ENCODE measurements around the gene TPRA1.

The TPRA1 gene

GRCh38 chr3:127544803-127545201, 45.7 kb downstream of the TPRA1 start:
- Mint-ChIP-seq H3K4me3 (no peak overlapping the region), H3K9me3 (no peaks in the 10 kb centered on the region), H3K36me3 (no peaks in the 10 kb centered on the region), H3K27ac (no peak overlapping the region), H3K4me1 (peaks cover 17% of the 10 kb centered on the region), H3K27me3 (peaks cover 9% of the 10 kb centered on the region)
- no peak for ATAC-seq

- ATAC-seq: peak; percentile 65
- Mint-ChIP-seq H3K4me3 (no peak overlapping the region), H3K4me1 (peaks cover 17% of the 10 kb centered on the region), H3K36me3 (no peaks in the 10 kb centered on the region), H3K9me3 (no peaks in the 10 kb centered on the region), H3K27ac (no peak overlapping the region), H3K27me3 (peaks cover 9% of the 10 kb centered on the region)
Measured at GRCh38 chr3:127544192-127544802, 46.2 kb downstream of the TPRA1 start.

GRCh38 chr3:127543441-127543840, 47.1 kb downstream of the TPRA1 start:
- Mint-ChIP-seq H3K4me3 (no peak overlapping the region), H3K27ac (no peak overlapping the region), H3K9me3 (no peaks in the 10 kb centered on the region), H3K4me1 (peaks cover 16% of the 10 kb centered on the region), H3K36me3 (no peaks in the 10 kb centered on the region), H3K27me3 (peaks cover 9% of the 10 kb centered on the region)
- no peak for ATAC-seq

- no peak for ATAC-seq
- Mint-ChIP-seq H3K27me3 (peaks cover 18% of the 10 kb centered on the region), H3K4me3 (no peak overlapping the region), H3K9me3 (no peaks in the 10 kb centered on the region), H3K4me1 (peaks cover 10% of the 10 kb centered on the region), H3K27ac (no peak overlapping the region), H3K36me3 (no peaks in the 10 kb centered on the region)
Measured at GRCh38 chr3:127542441-127542952, 48.0 kb downstream of the TPRA1 start.

GRCh38 chr3:127541320-127541719, 49.2 kb downstream of the TPRA1 start:
- Mint-ChIP-seq H3K36me3 (no peaks in the 10 kb centered on the region), H3K27me3 (peaks cover 30% of the 10 kb centered on the region), H3K4me3 (no peak overlapping the region), H3K27ac (no peak overlapping the region), H3K9me3 (no peaks in the 10 kb centered on the region), H3K4me1 (peaks cover 8% of the 10 kb centered on the region)
- no peak for ATAC-seq

GRCh38 chr3:127539366-127540060, 51.0 kb downstream of the TPRA1 start:
- Mint-ChIP-seq H3K27me3 (peaks cover 40% of the 10 kb centered on the region), H3K36me3 (no peaks in the 10 kb centered on the region), H3K4me3 (no peak overlapping the region), H3K9me3 (no peaks in the 10 kb centered on the region), H3K27ac (no peak overlapping the region), H3K4me1 (peaks cover 9% of the 10 kb centered on the region)
- no peak for ATAC-seq

- H3K27ac Mint-ChIP-seq: no peak overlapping the region
- H3K4me1 Mint-ChIP-seq: peaks cover 9% of the 10 kb centered on the region
- no peaks in the 10 kb centered on the region for H3K36me3 Mint-ChIP-seq
- peaks cover 40% of the 10 kb centered on the region for H3K27me3 Mint-ChIP-seq
- H3K9me3 Mint-ChIP-seq: no peaks in the 10 kb centered on the region
- no peak for ATAC-seq
- no peak overlapping the region for H3K4me3 Mint-ChIP-seq
Measured at GRCh38 chr3:127538569-127538968, 52.0 kb downstream of the TPRA1 start.

- Mint-ChIP-seq H3K27ac (no peak overlapping the region), H3K36me3 (no peaks in the 10 kb centered on the region), H3K9me3 (no peaks in the 10 kb centered on the region), H3K4me1 (peaks cover 9% of the 10 kb centered on the region), H3K27me3 (peaks cover 38% of the 10 kb centered on the region), H3K4me3 (no peak overlapping the region)
- ATAC-seq: no peak
Measured at GRCh38 chr3:127536830-127537812, 53.4 kb downstream of the TPRA1 start.

GRCh38 chr3:127535901-127536829, 54.4 kb downstream of the TPRA1 start:
- Mint-ChIP-seq H3K4me3 (no peak overlapping the region), H3K4me1 (peaks cover 9% of the 10 kb centered on the region), H3K36me3 (no peaks in the 10 kb centered on the region), H3K27me3 (peaks cover 31% of the 10 kb centered on the region), H3K27ac (no peak overlapping the region), H3K9me3 (no peaks in the 10 kb centered on the region)
- ATAC-seq: no peak

- Mint-ChIP-seq H3K9me3 (no peaks in the 10 kb centered on the region), H3K27me3 (peaks cover 31% of the 10 kb centered on the region), H3K4me3 (no peak overlapping the region), H3K4me1 (peaks cover 9% of the 10 kb centered on the region), H3K27ac (no peak overlapping the region), H3K36me3 (no peaks in the 10 kb centered on the region)
- ATAC-seq: no peak
Measured at GRCh38 chr3:127535106-127535785, 55.3 kb downstream of the TPRA1 start.

- Mint-ChIP-seq H3K4me1 (peaks cover 9% of the 10 kb centered on the region), H3K9me3 (no peaks in the 10 kb centered on the region), H3K27me3 (peaks cover 31% of the 10 kb centered on the region), H3K27ac (no peak overlapping the region), H3K36me3 (no peaks in the 10 kb centered on the region), H3K4me3 (no peak overlapping the region)
- ATAC-seq: no peak
Measured at GRCh38 chr3:127534564-127534963, 56.0 kb downstream of the TPRA1 start.

- Mint-ChIP-seq H3K36me3 (no peaks in the 10 kb centered on the region), H3K27me3 (peaks cover 31% of the 10 kb centered on the region), H3K4me3 (no peak overlapping the region), H3K9me3 (no peaks in the 10 kb centered on the region), H3K27ac (no peak overlapping the region), H3K4me1 (peaks cover 9% of the 10 kb centered on the region)
- no peak for ATAC-seq
Measured at GRCh38 chr3:127534161-127534451, 56.4 kb downstream of the TPRA1 start.

GRCh38 chr3:127532561-127533203, 57.9 kb downstream of the TPRA1 start:
- Mint-ChIP-seq H3K4me3 (no peak overlapping the region), H3K4me1 (peaks cover 9% of the 10 kb centered on the region), H3K9me3 (no peaks in the 10 kb centered on the region), H3K27ac (no peak overlapping the region), H3K27me3 (peaks cover 23% of the 10 kb centered on the region), H3K36me3 (no peaks in the 10 kb centered on the region)
- peak; percentile 14 for ATAC-seq

GRCh38 chr3:127531821-127532220, 58.7 kb downstream of the TPRA1 start:
- peaks cover 16% of the 10 kb centered on the region for H3K27me3 Mint-ChIP-seq
- no peak overlapping the region for H3K4me3 Mint-ChIP-seq
- no peaks in the 10 kb centered on the region for H3K9me3 Mint-ChIP-seq
- no peaks in the 10 kb centered on the region for H3K36me3 Mint-ChIP-seq
- ATAC-seq: peak; percentile 22
- no peak overlapping the region for H3K27ac Mint-ChIP-seq
- H3K4me1 Mint-ChIP-seq: peaks cover 6% of the 10 kb centered on the region

Data from stimulated activated memory B cell treated with anti-CD40 and anti-IgM and Interleukin-4, amounts not matched to agents 10 μg/mL and 1 μg/mL and 100 μg/mL, for 72 hours (primary cell).